K562 (cell line): ENCODE results near the gene AGAP3. TPM values are rescaled to one million over a fixed set of nuclear protein-coding genes. Genes with fewer than 3 reads are reported as not detected.

Experiments
- BCL6 ChIP-seq: fragments of 250-450 bp; sonication (Bioruptor Pico); IDR thresholded peaks from 2 replicates; pipeline ENCODE4 v1.4.0; 2020
- CHD2 ChIP-seq: IDR thresholded peaks from 2 replicates; pipeline ENCODE4 v1.6.1; 2011; ENCODE audit warnings: low read depth, low read length
- ETV1 ChIP-seq: fragments of 450-650 bp; conservative IDR thresholded peaks from 2 replicates; pipeline ENCODE4 v1.6.1; 2016; ENCODE audit warnings: missing genetic modification characterization, control low read depth, low read depth, missing compliant biosample characterization
- FOXP1 ChIP-seq: sonication (generic); formaldehyde crosslinking; IDR thresholded peaks from 2 replicates; pipeline ENCODE4 v1.8.0; 2022; ENCODE audit warnings: mild to moderate bottlenecking, missing genetic modification reagents
- HDAC6 ChIP-seq: IDR thresholded peaks from 2 replicates; pipeline ENCODE4 v1.6.1; 2012; ENCODE audit warnings: low read depth, mild to moderate bottlenecking, control low read depth, inconsistent platforms, low read length, moderate library complexity
- MTF1 ChIP-seq: fragments of 250-450 bp; sonication (Bioruptor Pico); IDR thresholded peaks from 2 replicates; pipeline ENCODE4 v1.9.0; 2021; ENCODE audit warnings: moderate library complexity, mild to moderate bottlenecking, inconsistent platforms, borderline replicate concordance
- MYC ChIP-seq, 2 experiments: fragments of 250-450 bp in 1 of 2; sonication (Bioruptor Pico) in 1 of 2; IDR thresholded peaks; 2 replicates each; pipeline versions ENCODE4 v1.5.1 to v1.6.1; 2012 to 2021; ENCODE audit warnings: low read depth in 2 of 2, borderline replicate concordance in 1 of 2, improper control_type of control experiment in 1 of 2, low read length in 1 of 2, mild to moderate bottlenecking in 1 of 2, moderate library complexity in 1 of 2
- NR3C1 ChIP-seq: sonication (generic); formaldehyde crosslinking; IDR thresholded peaks from 2 replicates; pipeline ENCODE4 v1.8.1; 2022; ENCODE audit warnings: missing genetic modification reagents
- PCBP1 ChIP-seq: fragments of 200-400 bp; formaldehyde crosslinking; IDR thresholded peaks from 2 replicates; pipeline ENCODE4 v1.6.1; 2018; ENCODE audit warnings: mild to moderate bottlenecking, low read depth, low read length; ENCODE audit not compliant: poor library complexity, severe bottlenecking
- PML ChIP-seq: IDR thresholded peaks from 2 replicates; pipeline ENCODE4 v1.6.1; 2012; ENCODE audit warnings: low read length, inconsistent platforms
- SAFB ChIP-seq: fragments of 200-400 bp; formaldehyde crosslinking; IDR thresholded peaks from 2 replicates; pipeline ENCODE4 v1.6.1; 2017; ENCODE audit warnings: low read depth, low read length, borderline replicate concordance
- SIN3B ChIP-seq: fragments of 450-650 bp; IDR thresholded peaks from 2 replicates; pipeline ENCODE4 v1.6.1; 2017; ENCODE audit warnings: low read depth, mild to moderate bottlenecking, moderate library complexity
- SOX6 ChIP-seq: fragments of 450-650 bp; IDR thresholded peaks from 2 replicates; pipeline ENCODE4 v1.6.1; 2014; ENCODE audit warnings: mild to moderate bottlenecking
- SP2 ChIP-seq: IDR thresholded peaks from 2 replicates; pipeline ENCODE4 v1.6.1; 2011; ENCODE audit warnings: mild to moderate bottlenecking, low read depth, low read length, moderate library complexity; ENCODE audit not compliant: poor library complexity, severe bottlenecking; ENCODE audit errors: extremely low read depth
- ZEB2 ChIP-seq: fragments of 450-650 bp; IDR thresholded peaks from 2 replicates; pipeline ENCODE4 v1.6.1; 2016
- ZNF121 ChIP-seq: sonication (generic); formaldehyde crosslinking; conservative IDR thresholded peaks from 2 replicates; pipeline ENCODE4 v1.8.0; 2022; ENCODE audit warnings: missing genetic modification reagents
- ZNF124 ChIP-seq: sonication (generic); formaldehyde crosslinking; IDR thresholded peaks from 2 replicates; pipeline ENCODE4 v1.8.1; 2022; ENCODE audit warnings: missing genetic modification reagents
- ZNF354B ChIP-seq: fragments of 250-450 bp; sonication (Bioruptor Pico); IDR thresholded peaks from 2 replicates; pipeline ENCODE4 v1.4.0; 2020
- polyA plus RNA-seq, 8 experiments: library from polyadenylated mRNA; depleted of rRNA in 4 of 8; stranded (reverse) in 5 of 8; unstranded in 3 of 8; fragments of >200 nt; fragmentation: Nextera tagmentation in 2 of 8; fragmentation: Illumina TruSeq in 1 of 8; extraction: Ambion mirVana in 2 of 8; extraction: Trizol in 1 of 8; gene quantifications; 2 replicates each; pipeline versions ENCODE4 v1.2.1 to v1.2.3, GENCODE V29; 2011 to 2014; ENCODE audit warnings: inconsistent platforms in 1 of 8, missing spikeins in 1 of 8
- total RNA-seq, 7 experiments: library from RNA; depleted of rRNA in 6 of 7; stranded (reverse); fragments of >200 nt in 6 of 7; fragmentation: Illumina TruSeq in 2 of 7; extraction: Trizol in 2 of 7; gene quantifications; 2 replicates each; pipeline versions ENCODE4 v1.2.1 to v1.2.3, GENCODE V29; 2011 to 2021; ENCODE audit warnings: low replicate concordance in 1 of 7
- TF ChIP-seq, protein P1 (sequence below): fragments of 250-450 bp; sonication (Bioruptor Pico); IDR thresholded peaks from 2 replicates; pipeline ENCODE4 v1.4.0; 2020; ENCODE audit warnings: mild to moderate bottlenecking, moderate library complexity
- TF ChIP-seq, protein P2 (sequence below): sonication (generic); formaldehyde crosslinking; IDR thresholded peaks from 2 replicates; pipeline ENCODE4 v1.8.0; 2022; ENCODE audit warnings: missing genetic modification reagents, mild to moderate bottlenecking, borderline replicate concordance

AGAP3 gene
- total and polyA plus RNA-seq, 9 of the 15 experiments (the other 6 are each of a cell fraction or from before 2014, with no cell fraction given): 3.4 to 208 (median 62.2) TPM

DNA sequence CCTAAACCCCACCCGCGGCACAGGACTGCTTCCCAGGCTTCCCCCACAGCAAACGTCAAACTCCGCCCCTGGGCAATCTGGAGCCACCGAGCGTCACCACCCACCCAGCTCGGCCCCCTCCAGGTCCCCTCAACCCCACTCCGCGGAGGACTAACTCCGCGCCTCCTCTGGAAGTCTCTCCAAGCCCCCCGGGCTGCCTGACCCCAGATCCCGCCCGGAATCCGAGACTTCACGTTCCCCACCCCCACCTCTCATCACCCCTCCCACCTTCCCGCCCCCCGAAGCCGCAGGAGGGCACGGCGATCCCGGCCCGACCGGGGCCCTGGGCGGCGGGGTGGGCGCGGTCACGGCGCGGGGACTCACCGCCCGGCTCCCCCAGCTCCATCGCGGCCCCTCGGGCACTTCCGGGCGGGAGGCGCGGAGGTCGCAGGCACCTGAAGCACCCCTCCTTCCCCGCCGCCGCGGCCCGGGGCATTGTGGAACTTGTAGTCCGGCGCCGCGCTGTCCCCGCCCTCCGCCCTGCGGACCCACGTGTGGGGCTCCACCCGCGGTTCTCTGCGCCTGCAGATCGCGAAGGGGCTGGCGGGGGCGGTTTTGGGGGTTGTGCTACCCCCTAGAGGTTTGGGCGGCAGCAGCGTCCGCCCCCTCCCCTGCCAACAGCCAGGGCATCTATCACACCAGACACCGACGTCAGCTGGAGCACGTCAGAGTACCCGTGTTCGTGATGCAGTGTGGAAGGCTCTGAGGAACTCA, 3.0 kb upstream of the AGAP3 start, which contains the start of gene TMUB1 (continued):
- TF ChIP-seq MYC (IDR thresholded peaks at IDR 0.05; ENCODE audit: low read depth, low read length) (peak; percentile 77; the same call in 1 of the 2 replicates), MYC (CRISPR knock-in tag; IDR thresholded peaks at IDR 0.05; ENCODE audit: borderline replicate concordance, low read depth) (peak; percentile 75; the same call in 1 of the 2 replicates), CHD2 (peak; percentile 64), ETV1 (0 out of 2 replicates have a peak, but pooled peaks have one; percentile 12), PML (peak; percentile 16; the same call in 1 of the 2 replicates), SOX6 (no peak), HDAC6 (no peak), SP2 (no peak), ZNF121 (CRISPR knock-in tag) (no peak), SAFB (peak; percentile 94), ZNF354B (no peak), FOXP1 (CRISPR knock-in tag) (no peak), PCBP1 (peak; percentile 27), MTF1 (CRISPR knock-in tag) (no peak), NR3C1 (CRISPR knock-in tag) (no peak), ZNF124 (CRISPR knock-in tag) (no peak), SIN3B (no peak), ZEB2 (no peak), BCL6 (CRISPR knock-in tag) (no peak)
- TF ChIP-seq, protein P1, sequence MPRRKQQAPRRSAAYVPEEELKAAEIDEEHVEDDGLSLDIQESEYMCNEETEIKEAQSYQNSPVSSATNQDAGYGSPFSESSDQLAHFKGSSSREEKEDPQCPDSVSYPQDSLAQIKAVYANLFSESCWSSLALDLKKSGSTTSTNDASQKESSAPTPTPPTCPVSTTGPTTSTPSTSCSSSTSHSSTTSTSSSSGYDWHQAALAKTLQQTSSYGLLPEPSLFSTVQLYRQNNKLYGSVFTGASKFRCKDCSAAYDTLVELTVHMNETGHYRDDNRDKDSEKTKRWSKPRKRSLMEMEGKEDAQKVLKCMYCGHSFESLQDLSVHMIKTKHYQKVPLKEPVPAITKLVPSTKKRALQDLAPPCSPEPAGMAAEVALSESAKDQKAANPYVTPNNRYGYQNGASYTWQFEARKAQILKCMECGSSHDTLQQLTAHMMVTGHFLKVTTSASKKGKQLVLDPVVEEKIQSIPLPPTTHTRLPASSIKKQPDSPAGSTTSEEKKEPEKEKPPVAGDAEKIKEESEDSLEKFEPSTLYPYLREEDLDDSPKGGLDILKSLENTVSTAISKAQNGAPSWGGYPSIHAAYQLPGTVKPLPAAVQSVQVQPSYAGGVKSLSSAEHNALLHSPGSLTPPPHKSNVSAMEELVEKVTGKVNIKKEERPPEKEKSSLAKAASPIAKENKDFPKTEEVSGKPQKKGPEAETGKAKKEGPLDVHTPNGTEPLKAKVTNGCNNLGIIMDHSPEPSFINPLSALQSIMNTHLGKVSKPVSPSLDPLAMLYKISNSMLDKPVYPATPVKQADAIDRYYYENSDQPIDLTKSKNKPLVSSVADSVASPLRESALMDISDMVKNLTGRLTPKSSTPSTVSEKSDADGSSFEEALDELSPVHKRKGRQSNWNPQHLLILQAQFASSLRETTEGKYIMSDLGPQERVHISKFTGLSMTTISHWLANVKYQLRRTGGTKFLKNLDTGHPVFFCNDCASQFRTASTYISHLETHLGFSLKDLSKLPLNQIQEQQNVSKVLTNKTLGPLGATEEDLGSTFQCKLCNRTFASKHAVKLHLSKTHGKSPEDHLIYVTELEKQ: no peak
- TF ChIP-seq, protein P2, sequence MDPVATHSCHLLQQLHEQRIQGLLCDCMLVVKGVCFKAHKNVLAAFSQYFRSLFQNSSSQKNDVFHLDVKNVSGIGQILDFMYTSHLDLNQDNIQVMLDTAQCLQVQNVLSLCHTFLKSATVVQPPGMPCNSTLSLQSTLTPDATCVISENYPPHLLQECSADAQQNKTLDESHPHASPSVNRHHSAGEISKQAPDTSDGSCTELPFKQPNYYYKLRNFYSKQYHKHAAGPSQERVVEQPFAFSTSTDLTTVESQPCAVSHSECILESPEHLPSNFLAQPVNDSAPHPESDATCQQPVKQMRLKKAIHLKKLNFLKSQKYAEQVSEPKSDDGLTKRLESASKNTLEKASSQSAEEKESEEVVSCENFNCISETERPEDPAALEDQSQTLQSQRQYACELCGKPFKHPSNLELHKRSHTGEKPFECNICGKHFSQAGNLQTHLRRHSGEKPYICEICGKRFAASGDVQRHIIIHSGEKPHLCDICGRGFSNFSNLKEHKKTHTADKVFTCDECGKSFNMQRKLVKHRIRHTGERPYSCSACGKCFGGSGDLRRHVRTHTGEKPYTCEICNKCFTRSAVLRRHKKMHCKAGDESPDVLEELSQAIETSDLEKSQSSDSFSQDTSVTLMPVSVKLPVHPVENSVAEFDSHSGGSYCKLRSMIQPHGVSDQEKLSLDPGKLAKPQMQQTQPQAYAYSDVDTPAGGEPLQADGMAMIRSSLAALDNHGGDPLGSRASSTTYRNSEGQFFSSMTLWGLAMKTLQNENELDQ (CRISPR knock-in tag): no peak
